ENCODE results near the gene RRP12.
A peak's percentile ranks its signal among the peaks of the same experiment; 100 is the strongest.

The RRP12 gene

GRCh38 chr10:97319671-97320479 lies 81.3 kb downstream of the RRP12 start:
- DNase-seq (ENCODE audit: low spot score) (no peak), FAIRE-seq (no peak)

- no peak for FAIRE-seq
- DNase-seq (ENCODE audit: low spot score) = peak; percentile 54
These were observed 82.1 kb downstream of the RRP12 start, which contains the start of gene FRAT1 for GRCh38 chr10:97318772-97319651. Gene FRAT1 (plus strand): TSS chr10:97319271. CDS start chr10:97319454, 183 bp downstream.

GRCh38 chr10:97314671-97315070 lies 86.5 kb downstream of the RRP12 start:
- DNase-seq (ENCODE audit: low spot score) (no peak), FAIRE-seq (no peak)

DNA sequence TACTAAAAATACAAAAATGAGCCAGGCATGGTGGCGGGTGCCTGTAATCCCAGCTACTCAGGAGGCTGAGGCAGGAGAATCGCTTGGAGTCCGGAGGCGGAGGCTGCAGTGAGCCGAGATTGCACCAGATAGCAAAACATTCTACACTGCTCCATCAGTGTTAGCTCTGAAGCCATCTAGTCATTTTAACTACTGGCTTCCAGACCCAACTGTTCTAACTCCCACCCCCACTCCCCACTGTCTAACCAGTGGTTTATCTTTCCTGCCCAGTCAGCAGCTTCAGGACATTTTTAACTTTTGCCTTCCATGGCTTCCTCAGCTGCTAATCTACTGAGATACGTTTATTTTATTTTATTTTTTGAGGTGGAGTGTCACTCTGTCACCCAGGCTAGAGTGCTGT lies 88.2 kb downstream of the RRP12 start:
- DNase-seq (ENCODE audit: low spot score) (no peak), FAIRE-seq (no peak)

- no peak for DNase-seq (ENCODE audit: low spot score)
- FAIRE-seq = no peak
These were observed 90.0 kb downstream of the RRP12 start for GRCh38 chr10:97311111-97311626.

DNA sequence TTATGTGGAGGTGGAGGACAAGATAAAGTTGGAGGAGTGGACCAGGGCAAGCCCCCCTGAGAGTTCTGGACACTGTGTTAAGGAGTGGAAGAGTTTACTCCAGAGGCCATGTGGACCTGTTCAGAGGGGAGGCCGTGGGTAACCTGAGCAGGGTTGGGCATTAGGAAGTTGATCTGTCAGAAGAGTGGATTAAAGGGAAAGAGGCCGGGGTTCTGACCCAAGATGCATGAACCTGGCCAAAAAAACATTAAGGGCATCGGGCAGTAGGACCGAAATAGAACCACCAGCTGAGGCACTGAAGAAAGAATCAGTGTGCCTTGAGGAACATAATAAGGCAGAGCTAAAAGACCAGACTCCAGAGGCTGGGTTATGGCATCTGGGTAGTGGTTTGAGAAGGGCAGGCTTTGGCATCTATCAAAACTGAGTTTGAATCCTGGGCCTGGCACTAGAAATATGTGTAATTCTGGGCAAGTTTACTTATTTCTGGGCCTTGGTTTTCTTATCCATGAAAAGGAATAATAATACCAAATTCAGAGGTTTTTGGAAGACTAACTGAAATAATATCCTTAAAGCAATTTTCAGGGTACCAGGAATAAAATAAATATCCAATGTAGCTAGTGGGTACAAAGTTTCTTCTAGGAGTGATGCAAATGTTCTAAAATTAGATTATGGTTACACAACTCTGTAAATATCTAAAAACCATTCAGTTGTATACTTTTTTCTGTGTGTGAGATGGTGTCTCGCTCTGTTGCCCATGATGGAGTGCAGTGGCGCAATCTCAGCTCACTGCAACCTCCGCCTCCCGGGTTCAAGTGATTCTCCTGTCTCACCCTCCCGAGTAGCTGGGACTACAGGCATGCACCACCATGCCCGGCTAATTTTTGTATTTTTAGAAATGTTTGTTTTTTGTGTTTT lies 93.0 kb downstream of the RRP12 start:
- FAIRE-seq (no peak), DNase-seq (ENCODE audit: low spot score) (no peak)

GRCh38 chr10:97307441-97307840 lies 93.7 kb downstream of the RRP12 start:
- FAIRE-seq = no peak

More at GRCh38 chr10:97307441-97307840, 93.7 kb downstream of the RRP12 start:
- no peak for DNase-seq (ENCODE audit: low spot score)

Measured in RCC 7860 (cell line).